ENCODE measurements around the gene SERPINB4.

The SERPINB4 gene

GRCh38 chr18:63626431-63626830 is 17.6 kb downstream of the SERPINB4 start:
- no peak for DNase-seq (ENCODE audit: low read depth)

GRCh38 chr18:63624863-63625262 is 19.2 kb downstream of the SERPINB4 start:
- no peak for DNase-seq (ENCODE audit: low read depth)

GRCh38 chr18:63619661-63620060 is 24.4 kb downstream of the SERPINB4 start:
- DNase-seq (ENCODE audit: low read depth) = no peak

- DNase-seq (ENCODE audit: low read depth) = no peak
Measured at GRCh38 chr18:63617915-63618234, 26.2 kb downstream of the SERPINB4 start.

- DNase-seq (ENCODE audit: low read depth) = no peak
Measured at GRCh38 chr18:63617049-63617914, 26.8 kb downstream of the SERPINB4 start.

DNA sequence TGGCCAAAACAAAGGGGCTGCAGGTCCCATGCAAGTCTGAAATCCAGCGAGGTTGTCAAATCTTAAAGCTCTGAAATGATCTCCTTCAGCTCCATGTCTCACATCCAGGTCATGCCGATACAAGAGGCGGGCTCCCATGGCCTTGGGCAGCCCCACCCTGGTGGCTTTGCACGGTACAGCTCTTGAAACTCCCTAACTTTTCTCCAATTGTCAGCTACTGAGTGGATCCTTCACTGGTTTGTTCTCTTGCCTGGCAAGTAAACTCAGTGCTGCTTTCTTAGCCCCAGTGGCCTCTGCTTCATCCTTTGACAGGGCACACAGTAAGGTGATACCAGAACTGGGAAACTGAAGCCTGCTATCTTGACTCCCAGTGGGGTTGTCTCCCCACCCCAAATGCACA is 30.6 kb downstream of the SERPINB4 start:
- DNase-seq (ENCODE audit: low read depth) = no peak

DNA sequence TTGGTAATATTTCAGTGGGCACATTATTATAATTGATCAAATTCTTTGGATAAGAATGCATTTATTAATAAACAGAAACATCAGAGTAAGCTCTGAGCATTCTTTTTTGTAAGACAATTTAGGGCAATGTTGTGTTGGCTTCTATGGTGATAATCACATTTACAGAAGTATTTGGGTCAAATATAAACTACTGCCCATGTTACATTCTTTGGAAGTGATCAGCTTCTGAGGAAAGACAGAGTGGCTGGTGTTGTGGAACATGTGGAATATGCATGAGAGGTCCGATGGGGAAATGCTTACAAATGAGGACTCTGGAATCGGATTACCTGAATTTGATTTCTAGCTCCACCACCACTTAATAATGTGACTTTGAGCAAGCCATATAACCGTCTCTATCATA is 37.5 kb downstream of the SERPINB4 start:
- no peak for DNase-seq (ENCODE audit: low read depth)

GRCh38 chr18:63604791-63605567 is 39.1 kb downstream of the SERPINB4 start:
- no peak for DNase-seq (ENCODE audit: low read depth)

- no peak for DNase-seq (ENCODE audit: low read depth)
Measured at GRCh38 chr18:63603772-63604171, 40.3 kb downstream of the SERPINB4 start.

DNA sequence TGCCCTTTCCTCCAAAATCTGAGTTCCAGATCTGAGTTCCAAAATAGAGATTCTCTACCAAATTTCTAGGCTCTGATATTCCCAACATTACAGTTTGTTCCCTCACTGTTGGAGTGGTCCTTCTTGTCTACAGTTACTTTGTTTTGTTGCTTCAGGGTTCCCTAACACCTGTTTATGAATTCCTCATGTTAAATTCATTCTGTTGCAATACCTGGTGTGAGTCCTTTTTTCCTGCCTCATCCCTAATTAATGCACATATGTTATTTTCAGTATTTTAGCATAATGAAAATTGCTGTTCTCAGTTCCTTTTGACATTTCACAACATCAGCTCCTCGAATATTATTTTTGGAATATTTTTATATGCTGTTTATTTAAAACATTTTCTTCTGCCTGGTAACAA is 40.7 kb downstream of the SERPINB4 start:
- no peak for DNase-seq (ENCODE audit: low read depth)

- DNase-seq (ENCODE audit: low read depth) = no peak
Measured at GRCh38 chr18:63596964-63597363, 47.1 kb downstream of the SERPINB4 start.

DNA sequence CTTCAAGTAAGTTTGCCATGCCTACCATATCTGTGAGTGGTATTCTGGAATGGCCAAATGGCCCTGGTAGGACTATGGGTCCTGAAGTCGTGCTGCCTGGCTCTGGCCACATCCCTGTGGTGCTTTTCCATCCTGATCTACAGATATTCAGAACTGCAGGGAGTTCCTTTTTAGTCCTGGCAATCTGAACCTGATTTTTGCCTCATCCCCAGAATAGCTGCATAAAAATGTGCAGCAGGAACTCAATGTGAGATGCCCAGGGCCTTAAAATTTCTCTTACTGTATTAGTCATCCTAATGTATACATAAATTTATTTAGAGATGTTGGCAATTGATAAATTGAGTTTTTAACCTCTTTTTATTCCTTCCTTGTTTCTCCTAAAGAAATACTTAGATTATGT is 51.6 kb downstream of the SERPINB4 start:
- no peak for DNase-seq (ENCODE audit: low read depth)

DNA sequence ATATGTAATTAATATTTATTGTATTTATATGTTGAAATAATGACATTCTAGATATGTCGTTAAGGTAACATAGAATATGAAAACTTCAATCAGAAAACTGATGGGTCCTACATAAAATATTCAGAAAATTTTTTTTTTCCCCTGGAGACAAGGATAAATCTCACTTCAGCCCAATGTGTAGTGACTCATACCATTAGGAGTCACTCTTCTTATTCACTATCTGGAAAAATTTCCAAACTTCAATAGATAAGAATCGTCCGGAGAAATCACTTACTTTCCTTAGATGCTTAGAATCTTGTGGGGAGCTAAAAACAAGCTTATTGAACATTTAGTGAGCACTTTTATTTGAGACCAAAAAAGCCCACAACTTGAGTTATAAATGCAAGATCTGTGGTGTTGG is 52.3 kb downstream of the SERPINB4 start:
- DNase-seq (ENCODE audit: low read depth) = no peak

DNA sequence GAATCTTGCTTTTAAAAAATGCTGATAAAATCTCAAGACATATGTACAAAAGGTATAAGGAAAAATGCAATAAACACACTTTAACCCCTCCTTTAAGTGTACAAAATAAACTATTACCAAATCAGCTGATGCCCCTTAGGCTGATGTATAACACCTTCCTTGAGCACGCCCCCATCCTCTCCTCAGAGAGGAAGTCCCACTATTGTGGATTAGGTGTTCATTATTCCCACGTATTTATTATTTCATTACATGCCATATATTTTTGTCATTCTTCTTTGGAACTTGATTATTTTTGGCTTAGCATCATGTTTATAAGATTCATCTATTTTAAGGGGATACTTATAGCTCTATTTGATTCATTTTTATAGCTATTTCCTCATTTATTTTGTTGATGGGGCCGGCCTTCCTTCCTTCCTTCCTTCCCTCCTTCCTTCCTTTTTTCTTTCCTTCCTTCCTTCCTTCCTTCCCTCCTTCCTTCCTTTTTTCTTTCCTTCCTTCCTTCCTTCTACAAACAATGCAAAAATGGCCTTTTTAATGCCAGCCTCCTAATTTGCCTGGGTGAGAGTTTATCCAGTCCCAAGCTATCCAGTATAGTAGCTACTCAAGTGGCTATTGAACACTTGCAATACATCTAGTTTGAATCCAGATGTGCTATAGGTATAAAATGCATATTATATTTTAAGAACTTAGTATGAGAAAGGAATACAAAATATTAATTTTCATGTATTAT is 52.9 kb downstream of the SERPINB4 start:
- DNase-seq (ENCODE audit: low read depth) = no peak

- no peak for DNase-seq (ENCODE audit: low read depth)
Measured at GRCh38 chr18:63590373-63590772, 53.7 kb downstream of the SERPINB4 start.

DNA sequence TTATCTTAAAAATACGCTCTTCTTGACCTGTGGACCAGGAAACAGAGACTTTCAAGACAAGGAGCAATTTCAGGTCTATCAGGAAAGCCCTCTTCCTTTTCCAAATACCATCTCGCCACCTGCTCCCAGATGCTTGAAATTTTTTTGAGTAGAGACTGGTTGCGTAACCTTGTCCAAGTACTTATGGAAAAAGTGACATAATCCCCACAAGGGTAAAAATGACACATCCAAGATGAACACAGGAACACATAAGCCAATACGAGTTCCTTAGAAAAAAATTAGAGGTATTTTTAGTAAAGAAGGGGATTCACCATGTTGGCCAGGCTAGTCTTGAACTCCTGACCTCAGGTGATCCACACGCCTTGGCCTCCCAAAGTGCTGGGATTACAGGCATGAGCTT is 55.1 kb downstream of the SERPINB4 start:
- DNase-seq (ENCODE audit: low read depth) = no peak
